Epithelial cell of esophagus (primary cell): ENCODE data around the gene HOXA9.

Experiments used
- DNase-seq: peaks from one replicate; pipeline ENCODE4 v3.0.0; 2010; ENCODE audit warnings: low read depth
- H3K4me3 ChIP-seq: 2 replicates; pipeline ENCODE4 v1.5.1; 2011; ENCODE audit warnings: mild to moderate bottlenecking, low read length, control low read depth
- TF ChIP-seq, protein P1 (sequence below): IDR thresholded peaks from 2 replicates; pipeline ENCODE4 v1.5.1; 2011; ENCODE audit warnings: low read depth, mild to moderate bottlenecking, low read length, control low read depth, inconsistent platforms; ENCODE audit not compliant: insufficient read depth; ENCODE audit errors: missing control alignments

The HOXA9 gene

DNA sequence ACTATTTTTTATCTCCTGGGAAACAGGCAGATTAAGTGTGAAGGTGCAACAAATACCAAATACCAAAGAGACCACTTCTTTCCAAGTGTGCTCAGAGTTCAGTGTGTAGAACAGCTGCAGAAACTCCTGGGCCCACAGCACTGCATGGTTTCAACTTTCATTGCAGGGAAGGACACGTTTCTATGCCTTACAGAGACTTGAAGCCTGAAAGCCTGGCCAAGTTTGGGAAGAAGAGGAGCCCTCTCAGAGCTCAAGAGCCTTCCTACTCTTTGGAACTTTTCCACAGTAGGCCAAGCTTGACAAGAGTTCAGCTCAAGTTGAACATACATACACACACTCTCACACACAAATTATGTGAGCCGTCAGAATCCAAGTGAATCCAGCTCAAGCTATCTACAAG is 37.3 kb downstream of the HOXA9 start:
- TF ChIP-seq, protein P1, sequence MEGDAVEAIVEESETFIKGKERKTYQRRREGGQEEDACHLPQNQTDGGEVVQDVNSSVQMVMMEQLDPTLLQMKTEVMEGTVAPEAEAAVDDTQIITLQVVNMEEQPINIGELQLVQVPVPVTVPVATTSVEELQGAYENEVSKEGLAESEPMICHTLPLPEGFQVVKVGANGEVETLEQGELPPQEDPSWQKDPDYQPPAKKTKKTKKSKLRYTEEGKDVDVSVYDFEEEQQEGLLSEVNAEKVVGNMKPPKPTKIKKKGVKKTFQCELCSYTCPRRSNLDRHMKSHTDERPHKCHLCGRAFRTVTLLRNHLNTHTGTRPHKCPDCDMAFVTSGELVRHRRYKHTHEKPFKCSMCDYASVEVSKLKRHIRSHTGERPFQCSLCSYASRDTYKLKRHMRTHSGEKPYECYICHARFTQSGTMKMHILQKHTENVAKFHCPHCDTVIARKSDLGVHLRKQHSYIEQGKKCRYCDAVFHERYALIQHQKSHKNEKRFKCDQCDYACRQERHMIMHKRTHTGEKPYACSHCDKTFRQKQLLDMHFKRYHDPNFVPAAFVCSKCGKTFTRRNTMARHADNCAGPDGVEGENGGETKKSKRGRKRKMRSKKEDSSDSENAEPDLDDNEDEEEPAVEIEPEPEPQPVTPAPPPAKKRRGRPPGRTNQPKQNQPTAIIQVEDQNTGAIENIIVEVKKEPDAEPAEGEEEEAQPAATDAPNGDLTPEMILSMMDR: no peak
- no peak overlapping the region for H3K4me3 ChIP-seq
- no peak for DNase-seq

DNA sequence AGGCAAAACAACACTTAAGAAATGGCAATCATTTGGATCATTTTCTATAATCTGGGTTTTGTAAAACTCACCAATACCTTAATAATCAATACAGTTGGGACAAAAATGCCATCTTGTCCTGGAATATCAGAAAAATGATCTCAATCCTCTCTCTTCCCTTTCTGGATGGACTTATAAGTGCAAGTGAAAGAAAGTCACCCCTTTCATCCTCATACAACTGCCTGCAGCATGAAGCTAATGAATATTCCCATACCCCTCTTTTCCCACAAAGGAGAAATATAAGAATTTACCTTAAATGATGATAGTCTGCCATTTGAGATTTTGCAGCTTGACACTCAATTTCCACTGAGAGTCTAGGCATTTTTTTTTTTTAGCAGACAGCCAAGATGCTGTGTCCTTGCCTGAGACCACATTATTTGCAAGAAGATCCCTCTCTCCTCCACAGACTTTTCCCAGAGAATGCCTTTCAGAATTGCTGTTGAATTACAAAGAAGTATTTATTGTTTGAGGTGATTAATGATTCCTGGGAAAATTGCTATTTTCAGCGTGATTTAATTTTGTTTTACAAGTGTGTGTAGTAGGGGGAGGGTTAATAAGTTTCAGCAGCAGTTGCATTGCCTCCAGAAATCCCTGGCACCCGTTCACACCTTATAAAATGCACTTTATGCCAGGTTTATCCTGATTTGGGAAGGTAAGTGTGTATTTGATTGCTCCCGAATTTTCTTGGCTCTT is 38.6 kb downstream of the HOXA9 start:
- DNase-seq: no peak
- H3K4me3 ChIP-seq: no peak overlapping the region
- TF ChIP-seq, protein P1: no peak

DNA sequence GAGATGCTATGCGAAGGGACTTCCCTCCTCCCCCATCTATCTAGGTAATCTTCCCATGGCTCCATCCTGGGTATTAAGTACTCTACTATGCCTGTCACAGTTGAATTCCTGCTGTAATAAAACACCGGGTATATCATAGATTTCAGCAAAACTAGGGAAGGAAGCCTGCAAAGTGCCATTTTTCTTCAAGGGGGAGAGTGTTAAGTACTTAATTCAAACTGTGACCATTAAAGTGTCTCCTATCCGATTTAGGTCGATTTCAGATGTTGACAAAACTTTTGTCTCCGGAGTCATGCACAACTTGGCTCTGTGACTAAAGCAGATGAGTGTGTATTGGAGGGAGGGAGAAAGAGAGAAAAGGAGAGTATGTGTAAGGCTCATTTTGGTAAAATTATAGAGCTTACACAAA is 39.3 kb downstream of the HOXA9 start:
- H3K4me3 ChIP-seq: no peak overlapping the region
- DNase-seq: no peak
- TF ChIP-seq, protein P1: no peak

DNA sequence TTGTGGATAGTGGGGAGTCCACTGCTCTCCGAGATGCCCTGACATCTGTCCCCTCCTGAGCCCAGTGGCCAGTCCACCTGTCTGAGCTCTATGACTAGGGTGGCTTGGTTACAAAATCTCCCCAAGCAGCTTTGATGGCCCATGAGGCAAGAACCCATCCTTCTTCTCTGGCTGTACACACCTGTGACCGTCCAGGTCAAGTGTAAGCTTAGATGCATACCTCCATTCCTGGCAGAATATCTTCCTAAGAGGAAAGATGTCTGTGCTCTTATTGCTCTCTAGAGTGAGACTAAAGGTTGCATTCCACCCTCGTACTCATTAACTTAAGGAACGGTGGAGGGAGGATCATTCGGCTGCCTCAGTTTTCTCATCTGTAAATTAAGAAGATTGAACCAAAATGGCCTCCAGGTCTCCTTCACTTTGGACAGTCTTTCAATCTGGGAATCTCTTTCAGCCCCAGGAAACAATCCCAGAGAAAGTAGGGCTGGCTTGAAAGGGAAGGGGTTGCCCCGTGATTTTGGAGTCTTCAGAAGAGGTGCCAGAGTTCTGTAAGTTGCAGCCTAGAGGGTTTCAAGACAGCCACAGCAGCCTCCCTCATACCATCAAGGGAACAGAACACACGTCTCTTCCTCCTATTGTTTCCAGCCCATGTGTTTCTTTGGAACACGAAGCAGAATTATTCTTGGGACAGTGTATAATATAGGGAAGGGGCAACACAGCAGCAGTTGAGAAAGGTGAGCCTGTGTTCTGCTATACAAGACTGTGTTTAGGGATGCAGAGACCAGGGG is 40.2 kb downstream of the HOXA9 start:
- TF ChIP-seq, protein P1: no peak
- no peak for DNase-seq
- no peak overlapping the region for H3K4me3 ChIP-seq

DNA sequence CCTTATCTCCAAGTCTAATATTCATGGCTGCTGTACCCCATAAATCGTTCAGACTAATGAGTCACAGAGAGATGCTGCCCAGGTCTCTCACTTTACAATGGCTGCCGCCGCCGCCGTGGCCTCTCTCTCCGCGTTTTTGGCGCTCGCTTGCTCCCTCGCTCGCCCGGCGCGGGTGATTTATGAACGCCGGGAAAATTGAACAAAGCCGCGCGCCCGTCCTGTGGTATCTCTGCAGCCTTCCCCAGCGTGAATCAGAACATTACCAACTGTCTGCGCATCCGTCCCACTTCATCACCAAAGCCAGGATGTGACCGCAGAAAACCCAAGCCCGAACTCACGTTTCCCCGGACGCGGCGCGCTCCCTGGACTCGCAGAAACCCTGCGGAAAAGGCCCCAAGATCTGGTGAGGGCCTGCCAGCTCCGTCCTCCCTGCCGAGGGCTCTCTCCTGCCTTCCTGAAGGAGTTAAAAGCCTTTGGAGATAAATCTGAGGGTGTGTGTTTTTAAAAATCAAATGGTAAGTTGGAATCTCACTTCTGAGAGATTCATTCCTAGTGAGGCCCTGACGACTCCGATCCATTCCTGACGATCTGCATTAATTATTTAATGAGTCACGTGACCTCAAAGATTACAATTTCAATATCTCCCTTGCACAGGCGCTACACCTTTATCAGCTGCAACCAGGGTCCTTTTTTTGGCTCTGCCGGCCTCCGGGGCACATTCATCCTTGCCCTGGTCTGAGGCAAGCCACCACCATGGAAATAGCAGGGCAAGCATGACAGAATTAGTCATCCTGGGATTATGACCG is 41.0 kb downstream of the HOXA9 start:
- DNase-seq: no peak
- TF ChIP-seq, protein P1: no peak
- H3K4me3 ChIP-seq: no peak overlapping the region

DNA sequence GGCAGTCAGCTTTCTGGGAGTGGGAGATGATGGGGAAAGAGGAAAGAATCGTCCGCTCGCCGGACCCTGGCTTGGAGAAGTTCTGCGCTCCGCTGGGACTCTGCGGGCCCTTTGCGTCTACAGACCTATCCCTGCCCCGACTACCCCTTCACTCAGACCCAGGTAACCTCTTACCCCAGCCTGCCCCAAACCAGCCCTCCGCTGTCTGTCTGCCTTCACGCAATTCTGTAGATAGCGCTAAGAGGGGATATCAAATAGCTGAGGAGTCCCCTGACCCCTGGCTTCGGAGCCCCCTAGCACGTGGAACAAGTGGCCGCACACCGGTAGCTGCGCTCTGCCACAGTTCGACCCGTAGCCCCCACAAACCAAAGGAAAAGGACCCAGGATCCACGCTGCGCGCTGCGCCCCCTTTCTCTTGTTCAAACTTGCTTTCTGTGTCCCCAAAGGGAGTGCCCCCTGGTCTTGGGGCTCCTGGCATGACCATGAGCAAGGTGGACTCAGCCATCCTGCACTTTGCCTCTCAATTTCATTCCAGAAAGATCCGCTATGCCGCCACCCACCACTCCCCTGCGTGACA is 41.8 kb downstream of the HOXA9 start:
- no peak overlapping the region for H3K4me3 ChIP-seq
- TF ChIP-seq, protein P1: no peak
- DNase-seq: no peak
